H1 (cell line): ENCODE measurements around the gene ANKS1B. TPM values are rescaled to one million over a fixed set of nuclear protein-coding genes. Genes with fewer than 3 reads are reported as not detected.

Source experiments
- CTCF ChIA-PET: fragments of 300-600 bp; sonication (Branson Sonifier 250); formaldehyde crosslinking; loops from one replicate; lab custom pipeline; 2021; ENCODE audit not compliant: partially characterized antibody; lab: Charles Lee
- POLR2A ChIA-PET: fragments of 300-600 bp; sonication (Branson Sonifier 250); formaldehyde crosslinking; loops from one replicate; lab custom pipeline; 2021; ENCODE audit warnings: inconsistent platforms; ENCODE audit not compliant: partially characterized antibody; lab: Charles Lee
- DNase-seq, 2 experiments: peaks; one replicate each; pipeline versions ENCODE4 v3.0.0 to v3.0.0-alpha.2; 2010 to 2022; ENCODE audit warnings: low spot score in 2 of 2, low read depth in 1 of 2, mixed read lengths in 1 of 2
- FAIRE-seq: peaks from 2 replicates; lab custom pipeline; 2011; peaks lifted over from hg19 to GRCh38; lab: Jason Lieb, UNC
- H2AFZ ChIP-seq: 2 replicates; pipeline ENCODE4 v1.8.1; 2012; ENCODE audit warnings: low read length, inconsistent platforms
- H2AK5ac ChIP-seq: 2 replicates; pipeline ENCODE4 v1.6.1; 2013; ENCODE audit warnings: low read depth, low read length
- H2BK120ac ChIP-seq: replicated peaks from 2 replicates; pipeline ENCODE3; 2013; ENCODE audit warnings: low read depth, low read length, inconsistent platforms
- H2BK12ac ChIP-seq: 2 replicates; pipeline ENCODE4 v1.6.1; 2013; ENCODE audit warnings: low read depth, low read length
- H2BK15ac ChIP-seq: 2 replicates; pipeline ENCODE4 v1.6.1; 2013; ENCODE audit warnings: low read length
- H2BK20ac ChIP-seq: 2 replicates; pipeline ENCODE4 v1.6.1; 2013; ENCODE audit warnings: low read length
- H2BK5ac ChIP-seq: 2 replicates; pipeline ENCODE4 v1.6.1; 2013; ENCODE audit warnings: low read depth, low read length
- H3K14ac ChIP-seq: 2 replicates; pipeline ENCODE4 v1.6.1; 2013; ENCODE audit warnings: inconsistent platforms; ENCODE audit not compliant: insufficient read length
- H3K18ac ChIP-seq: 2 replicates; pipeline ENCODE4 v1.6.1; 2013; ENCODE audit warnings: low read length; ENCODE audit errors: extremely low read depth
- H3K23ac ChIP-seq: 2 replicates; pipeline ENCODE4 v1.6.1; 2013; ENCODE audit warnings: inconsistent platforms; ENCODE audit not compliant: insufficient read length
- H3K23me2 ChIP-seq: 2 replicates; pipeline ENCODE4 v1.6.1; 2013; ENCODE audit warnings: low read depth, low read length
- H3K27ac ChIP-seq: 2 replicates; pipeline ENCODE4 v1.6.1; 2011; ENCODE audit warnings: low read depth, low read length, inconsistent platforms
- H3K27me3 ChIP-seq, 4 experiments: replicated peaks in 1 of 4; 1 replicate in 1 of 4; 2 replicates in 3 of 4; pipeline versions ENCODE4 v1.6.1 to v1.8.1; 2011 to 2013; ENCODE audit warnings: low read length in 3 of 4, mild to moderate bottlenecking in 3 of 4, inconsistent platforms in 2 of 4, mixed read lengths in 2 of 4, moderate library complexity in 1 of 4; ENCODE audit not compliant: control insufficient read depth in 3 of 4, insufficient read depth in 3 of 4; ENCODE audit errors: extremely low read depth in 1 of 4
- H3K36me3 ChIP-seq, 4 experiments: 2 replicates each; pipeline versions ENCODE4 v1.6.1 to v1.8.1; 2011 to 2013; ENCODE audit warnings: mild to moderate bottlenecking in 4 of 4, low read length in 3 of 4, moderate library complexity in 2 of 4, control low read depth in 1 of 4, inconsistent platforms in 1 of 4; ENCODE audit not compliant: insufficient read depth in 4 of 4, control insufficient read depth in 2 of 4
- H3K4ac ChIP-seq: replicated peaks from 2 replicates; pipeline ENCODE3; 2013; ENCODE audit warnings: low read length, low read depth, mixed read lengths, inconsistent platforms; ENCODE audit not compliant: insufficient read length
- H3K4me1 ChIP-seq, 4 experiments: replicated peaks in 1 of 4; 1 replicate in 1 of 4; 2 replicates in 3 of 4; pipeline versions ENCODE4 v1.6.1 to v1.8.1; 2011 to 2013; ENCODE audit warnings: low read length in 3 of 4, inconsistent platforms in 2 of 4, mixed read lengths in 1 of 4; ENCODE audit not compliant: insufficient read depth in 4 of 4, control insufficient read depth in 3 of 4
- H3K4me2 ChIP-seq, 2 experiments: 2 replicates each; pipeline versions ENCODE4 v1.6.1 to v1.8.1; 2011 to 2013; ENCODE audit warnings: low read depth in 2 of 2, low read length in 2 of 2, control low read depth in 1 of 2, inconsistent platforms in 1 of 2, mild to moderate bottlenecking in 1 of 2; ENCODE audit not compliant: insufficient read depth in 1 of 2
- H3K4me3 ChIP-seq, 4 experiments: fragments of 200-600, 300-600 bp in 1 of 4; sonication (generic), shearing (Covaris generic), sonication (Bioruptor Twin) in 1 of 4; 2 replicates each; pipeline versions ENCODE4 v1.5.1 to v1.8.1; 2011 to 2016; ENCODE audit warnings: low read length in 4 of 4, low read depth in 3 of 4, control low read depth in 2 of 4, inconsistent platforms in 2 of 4, mild to moderate bottlenecking in 2 of 4, mixed read lengths in 1 of 4, moderate library complexity in 1 of 4; ENCODE audit not compliant: insufficient read depth in 2 of 4; ENCODE audit errors: extremely low read depth in 1 of 4
- H3K56ac ChIP-seq: replicated peaks from 2 replicates; pipeline ENCODE3; 2013; ENCODE audit warnings: low read depth, mild to moderate bottlenecking, mixed read lengths, low read length, inconsistent platforms; ENCODE audit not compliant: insufficient read length
- H3K79me1 ChIP-seq: 2 replicates; pipeline ENCODE4 v1.6.1; 2013; ENCODE audit warnings: low read depth, low read length, control low read depth
- H3K79me2 ChIP-seq, 2 experiments: 2 replicates each; pipeline versions ENCODE4 v1.6.1 to v1.8.1; 2012 to 2013; ENCODE audit warnings: low read length in 2 of 2, mild to moderate bottlenecking in 2 of 2, inconsistent platforms in 1 of 2; ENCODE audit not compliant: insufficient read depth in 2 of 2, control insufficient read depth in 1 of 2
- H3K9ac ChIP-seq, 4 experiments: replicated peaks in 1 of 4; 1 replicate in 1 of 4; 2 replicates in 3 of 4; pipeline versions ENCODE4 v1.6.1 to v1.8.1; 2011 to 2013; ENCODE audit warnings: low read depth in 3 of 4, low read length in 3 of 4, control low read depth in 2 of 4, mild to moderate bottlenecking in 2 of 4, moderate library complexity in 2 of 4, inconsistent platforms in 1 of 4; ENCODE audit errors: extremely low read depth in 1 of 4
- H3K9me3 ChIP-seq, 2 experiments: 2 replicates each; pipeline versions ENCODE4 v1.6.1 to v1.8.1; 2012 to 2013; ENCODE audit warnings: mild to moderate bottlenecking in 2 of 2, moderate library complexity in 2 of 2, control low read depth in 1 of 2, inconsistent platforms in 1 of 2, low read depth in 1 of 2, low read length in 1 of 2, mixed read lengths in 1 of 2; ENCODE audit not compliant: insufficient read depth in 2 of 2
- H4K20me1 ChIP-seq, 2 experiments: replicated peaks in 1 of 2; 2 replicates each; pipeline versions ENCODE3 to v1.8.1; 2011 to 2013; ENCODE audit warnings: inconsistent platforms in 2 of 2, low read length in 2 of 2, mild to moderate bottlenecking in 1 of 2; ENCODE audit not compliant: insufficient read depth in 2 of 2, control insufficient read depth in 1 of 2
- H4K5ac ChIP-seq: 2 replicates; pipeline ENCODE4 v1.6.1; 2013; ENCODE audit warnings: low read length, low read depth, mixed read lengths, inconsistent platforms; ENCODE audit not compliant: insufficient read length
- H4K8ac ChIP-seq: 2 replicates; pipeline ENCODE4 v1.8.0; 2013; ENCODE audit warnings: mild to moderate bottlenecking, moderate library complexity, low read length, inconsistent platforms; ENCODE audit not compliant: insufficient read depth; ENCODE audit errors: extremely low read depth
- H4K91ac ChIP-seq: replicated peaks from 2 replicates; pipeline ENCODE3; 2013; ENCODE audit warnings: low read length, mixed read lengths, inconsistent platforms; ENCODE audit not compliant: insufficient read length
- BCL11A ChIP-seq, 2 experiments: IDR thresholded peaks; one replicate each; pipeline ENCODE4 v1.6.1; 2011; ENCODE audit warnings: low read depth in 2 of 2, low read length in 2 of 2, mild to moderate bottlenecking in 2 of 2
- FOSL1 ChIP-seq: IDR thresholded peaks from 2 replicates; pipeline ENCODE4 v1.6.1; 2011; ENCODE audit warnings: mild to moderate bottlenecking, low read depth, low read length, moderate library complexity; ENCODE audit not compliant: insufficient read depth
- POLR2AphosphoS5 ChIP-seq: IDR thresholded peaks from 2 replicates; pipeline ENCODE4 v1.6.1; 2011; ENCODE audit warnings: low read depth, low read length
- RXRA ChIP-seq: IDR thresholded peaks from 2 replicates; pipeline ENCODE4 v1.6.1; 2011; ENCODE audit warnings: low read depth, mild to moderate bottlenecking, low read length, moderate library complexity; ENCODE audit not compliant: insufficient read depth
- SIRT6 ChIP-seq: IDR thresholded peaks from one replicate; pipeline ENCODE4 v1.7.1; 2012; ENCODE audit warnings: low read length, inconsistent platforms
- SIX5 ChIP-seq: IDR thresholded peaks from 2 replicates; pipeline ENCODE4 v1.6.1; 2011; ENCODE audit warnings: mild to moderate bottlenecking, low read depth, low read length
- SP2 ChIP-seq: IDR thresholded peaks from 2 replicates; pipeline ENCODE4 v1.6.1; 2012; ENCODE audit warnings: mild to moderate bottlenecking, low read length, inconsistent platforms
- SRF ChIP-seq: IDR thresholded peaks from 2 replicates; pipeline ENCODE4 v1.6.1; 2011; ENCODE audit warnings: mild to moderate bottlenecking, low read depth, low read length, moderate library complexity
- WGBS, 2 experiments: shearing (Covaris generic) in 1 of 2; methylation state at CpG; one replicate each; pipeline versions ENCODE4 v1.1.6 to v1.1.7; 2013 to 2015; ENCODE audit warnings: low lambda C conversion rate in 2 of 2, mixed read lengths in 2 of 2, inconsistent platforms in 1 of 2, low coverage in 1 of 2, missing lambda C conversion rate in 1 of 2; ENCODE audit not compliant: insufficient replicate concordance in 2 of 2, insufficient coverage in 1 of 2, insufficient read length in 1 of 2; ENCODE audit errors: extremely low coverage in 1 of 2, missing lambda C conversion rate in 1 of 2; 5-methylcytosine and 5-hydroxymethylcytosine counted together
- polyA plus RNA-seq, 7 experiments: library from polyadenylated mRNA; depleted of rRNA in 3 of 7; stranded (reverse) in 5 of 7; unstranded in 2 of 7; fragments of >200 nt in 5 of 7; fragments of 200-250 nt in 2 of 7; gene quantifications; 1 replicate in 5 of 7; 2 replicates in 1 of 7; 4 replicates in 1 of 7; pipeline versions ENCODE4 v1.2.1 to v1.2.3, GENCODE V29; 2011 to 2013; ENCODE audit warnings: missing spikeins in 2 of 7, mixed read lengths in 2 of 7
- total RNA-seq: library from RNA; stranded (reverse); fragmentation: NEBNext Ultra II Directional; extraction: Animal tissue kit (Norgen Biotek cat#: 25700); gene quantifications from 2 replicates; pipeline ENCODE4 v1.2.1, GENCODE V29; 2021

ANKS1B gene
- total and polyA plus RNA-seq, 2 of the 8 experiments (the other 6 are each of a cell fraction or from before 2014, with no cell fraction given), result 2.7 to 6.1 TPM

DNA sequence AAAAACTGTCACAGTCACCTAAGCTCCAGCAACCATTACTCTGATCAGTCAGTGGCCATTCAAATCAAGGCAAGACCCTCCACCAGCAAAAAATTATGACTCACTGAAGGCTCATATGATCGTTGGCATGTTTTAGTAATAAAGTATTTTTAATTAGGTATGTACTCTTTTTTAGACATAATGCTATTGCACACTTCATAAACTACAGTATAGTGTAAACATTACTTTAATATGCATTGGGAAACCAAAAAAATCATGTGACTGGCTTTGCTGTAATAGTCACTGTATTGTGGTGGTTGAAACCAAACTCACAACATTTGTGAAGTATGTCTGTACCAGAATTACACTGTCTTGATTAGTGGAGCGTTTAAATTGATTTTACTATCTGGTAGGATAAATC is 471.7 kb downstream of the ANKS1B start:
- no peak overlapping the region for H2BK12ac ChIP-seq
- POLR2A ChIA-PET, result no interaction called here
- H4K5ac ChIP-seq, result no peak overlapping the region
- H3K23ac ChIP-seq, result no peak overlapping the region
- no peaks in the 10 kb centered on the region for H3K27me3 ChIP-seq
- no peak overlapping the region for H2BK5ac ChIP-seq
- CTCF ChIA-PET, result interaction anchor here (0.6 kb wide), 1 partner anchor 173 kb away, joined by 3 read pairs; no protein-coding TSS in a partner anchor
- no peak overlapping the region for H3K4ac ChIP-seq
- H2BK15ac ChIP-seq, result no peak overlapping the region
- H3K9me3 ChIP-seq, result no peaks in the 10 kb centered on the region
- no peak overlapping the region for H3K9ac ChIP-seq
- no peaks in the 10 kb centered on the region for H4K20me1 ChIP-seq
- no peaks in the 10 kb centered on the region for H3K4me1 ChIP-seq
- FAIRE-seq (no peak), DNase-seq (no peak)
- H4K91ac ChIP-seq, result no peak overlapping the region
- H3K27ac ChIP-seq, result no peak overlapping the region
- no peak overlapping the region for H3K18ac ChIP-seq
- 90% methylated on average over 2 of the region's 2 CpGs; no CpG with 5 or more reads in 1 of the 2 experiments for WGBS, 2 experiments
- TF ChIP-seq BCL11A (IDR thresholded peaks at IDR 0.05; ENCODE audit: low read depth in 2 of 2, low read length in 2 of 2) (no peak), FOSL1 (no peak), POLR2AphosphoS5 (no peak), SP2 (no peak), SIX5 (no peak), RXRA (no peak), SIRT6 (no peak), SRF (no peak)
- H2BK120ac ChIP-seq, result no peak overlapping the region
- H2BK20ac ChIP-seq, result no peak overlapping the region
- H3K14ac ChIP-seq, result no peak overlapping the region
- H2AFZ ChIP-seq, result no peak overlapping the region
- no peak overlapping the region for H2AK5ac ChIP-seq
- H3K4me2 ChIP-seq, result no peak overlapping the region
- H3K23me2 ChIP-seq, result no peaks in the 10 kb centered on the region
- no peak overlapping the region for H3K4me3 ChIP-seq
- no peak overlapping the region for H4K8ac ChIP-seq
- no peaks in the 10 kb centered on the region for H3K79me2 ChIP-seq
- no peaks in the 10 kb centered on the region for H3K79me1 ChIP-seq
- no peak overlapping the region for H3K56ac ChIP-seq
- no peaks in the 10 kb centered on the region for H3K36me3 ChIP-seq
